GM12892 (cell line): Measurements from ENCODE around the gene SRGAP2C.
"Not testable (repeated sequence)": the region's sequence is repeated elsewhere in the genome, so short reads cannot be mapped to it uniquely, and the experiment has no call there.

Experiments
- POLR2A ChIP-seq: IDR thresholded peaks from 2 replicates; pipeline ENCODE4 v1.6.1; 2011; ENCODE audit warnings: low read depth, low read length, control low read depth
- POLR2AphosphoS5 ChIP-seq: IDR thresholded peaks from 2 replicates; pipeline ENCODE4 v1.6.1; 2011; ENCODE audit warnings: low read depth, low read length, control low read depth
- TAF1 ChIP-seq: IDR thresholded peaks from 2 replicates; pipeline ENCODE4 v1.6.1; 2011; ENCODE audit warnings: low read depth, mild to moderate bottlenecking, control low read depth, low read length, borderline replicate concordance

DNA sequence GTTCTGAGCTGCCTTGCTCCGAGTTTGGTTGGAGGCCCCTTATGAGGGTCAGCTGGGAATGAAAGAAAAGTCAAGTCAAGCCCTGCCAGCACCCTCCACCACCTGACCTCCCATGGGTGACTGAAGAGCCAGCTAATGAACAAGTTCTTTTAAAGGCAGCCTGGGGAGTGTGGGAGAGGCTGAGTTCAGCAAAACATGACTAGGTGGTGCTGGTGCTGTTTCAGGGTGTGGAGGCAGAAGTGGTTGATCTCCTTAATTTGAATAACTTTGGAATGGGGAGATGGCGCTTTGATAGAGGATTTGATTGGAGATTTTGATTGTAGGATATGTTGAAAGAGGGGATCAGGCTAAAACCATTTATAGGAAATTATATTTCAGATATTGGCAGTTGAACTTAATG, 22.6 kb downstream of the SRGAP2C start:
- not testable (repeated sequence) for TF ChIP-seq POLR2AphosphoS5, POLR2A, TAF1
